OCI-LY1 (cell line): ENCODE data around the gene C16orf95.

Experiments
- CTCF ChIP-seq: fragments of 200-600 bp; sonication (generic), shearing (Covaris generic); IDR thresholded peaks from 2 replicates; pipeline ENCODE4 v1.5.1; 2017; ENCODE audit warnings: mild to moderate bottlenecking, antibody characterized with exemption, low read length, moderate library complexity, mixed read lengths
- EZH2 ChIP-seq: fragments of 200-600 bp; sonication (generic), shearing (Covaris generic); IDR thresholded peaks from 2 replicates; pipeline ENCODE4 v1.8.0; 2017; ENCODE audit warnings: borderline replicate concordance, mixed run types, mild to moderate bottlenecking, antibody characterized with exemption, low read length, moderate library complexity, mixed read lengths

DNA sequence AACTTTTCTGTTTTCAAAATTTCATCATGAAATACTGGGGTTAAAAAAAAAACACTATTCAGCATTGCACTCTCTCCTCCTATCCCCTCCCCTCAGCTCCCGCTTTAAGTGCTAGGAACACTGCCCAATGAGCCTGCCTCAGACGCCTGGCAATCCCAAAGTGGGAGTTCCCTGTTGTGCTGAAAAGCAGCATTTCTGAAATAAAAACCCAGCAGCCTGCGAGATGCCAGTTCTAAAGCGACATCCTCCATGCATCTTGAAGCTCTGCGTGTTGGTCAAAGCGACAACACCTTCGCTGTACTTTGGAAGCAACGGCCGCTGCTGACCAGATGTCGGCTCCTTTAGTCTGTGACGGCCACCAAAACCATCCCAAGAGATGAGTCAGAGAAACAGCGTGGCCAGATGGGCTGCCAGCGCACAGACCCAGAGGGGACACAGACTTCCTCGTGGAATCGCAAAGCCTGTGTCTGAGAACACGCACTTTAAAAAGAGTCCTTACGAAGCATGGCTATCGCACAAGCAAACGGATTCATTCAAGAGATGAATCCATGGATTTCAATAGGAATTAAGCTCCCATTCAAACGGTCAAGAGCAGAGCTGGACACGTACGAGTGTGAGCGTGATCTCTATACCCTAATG is 33.6 kb upstream of the C16orf95 start:
- TF ChIP-seq CTCF (no peak), EZH2 (no peak)
